HG03378 (cell line): ENCODE measurements around the gene ARFIP1.

ENCODE experiments used
- ATAC-seq: cut with Tn5 transposase; IDR thresholded peaks from one replicate; pipeline ENCODE4 v1.9.1; 2021; ENCODE audit warnings: mild to moderate bottlenecking, moderate library complexity; ENCODE audit not compliant: unreplicated experiment

ARFIP1 gene

GRCh38 chr4:152936446-152937335, 156.9 kb downstream of the ARFIP1 start:
- ATAC-seq = no peak

- no peak for ATAC-seq
These were observed 157.8 kb downstream of the ARFIP1 start for GRCh38 chr4:152937336-152938236.

GRCh38 chr4:152938237-152938947, 158.6 kb downstream of the ARFIP1 start:
- ATAC-seq = no peak

- ATAC-seq = no peak
These were observed 159.9 kb downstream of the ARFIP1 start for GRCh38 chr4:152939621-152940020.

GRCh38 chr4:152940461-152940860, 160.7 kb downstream of the ARFIP1 start:
- no peak for ATAC-seq

GRCh38 chr4:152941411-152941810, 161.7 kb downstream of the ARFIP1 start:
- ATAC-seq = no peak

GRCh38 chr4:152942346-152942745, 162.6 kb downstream of the ARFIP1 start:
- no peak for ATAC-seq

- ATAC-seq = no peak
These were observed 163.9 kb downstream of the ARFIP1 start for GRCh38 chr4:152943672-152944071.

- ATAC-seq = no peak
These were observed 165.0 kb downstream of the ARFIP1 start for GRCh38 chr4:152944666-152945320.

GRCh38 chr4:152945639-152946038, 165.9 kb downstream of the ARFIP1 start:
- ATAC-seq = no peak

- no peak for ATAC-seq
These were observed 166.7 kb downstream of the ARFIP1 start for GRCh38 chr4:152946446-152946845.

GRCh38 chr4:152947311-152947710, 167.6 kb downstream of the ARFIP1 start:
- ATAC-seq = no peak

- no peak for ATAC-seq
These were observed 170.2 kb downstream of the ARFIP1 start for GRCh38 chr4:152949930-152950329.

- ATAC-seq = no peak
These were observed 170.9 kb downstream of the ARFIP1 start for GRCh38 chr4:152950402-152951274.

GRCh38 chr4:152951348-152951747, 171.6 kb downstream of the ARFIP1 start:
- ATAC-seq = no peak

GRCh38 chr4:152953514-152953913, 173.8 kb downstream of the ARFIP1 start:
- no peak for ATAC-seq

- no peak for ATAC-seq
These were observed 175.0 kb downstream of the ARFIP1 start for GRCh38 chr4:152954741-152955140.

- ATAC-seq = no peak
These were observed 176.4 kb downstream of the ARFIP1 start for GRCh38 chr4:152956147-152956546.

- ATAC-seq = no peak
These were observed 177.1 kb downstream of the ARFIP1 start for GRCh38 chr4:152956650-152957436.
